Measurements from ENCODE around the gene TFPI.
"Not testable (repeated sequence)": the region's sequence is repeated elsewhere in the genome, so short reads cannot be mapped to it uniquely, and the experiment has no call there.

Gene TFPI

GRCh38 chr2:187527262-187527661 lies 27.0 kb downstream of the TFPI start:
- DNase-seq, result no peak

GRCh38 chr2:187526792-187527191 lies 27.4 kb downstream of the TFPI start:
- no peak for DNase-seq

- DNase-seq, result no peak
Measured at GRCh38 chr2:187525163-187525900, 28.9 kb downstream of the TFPI start.

GRCh38 chr2:187523325-187523724 lies 30.9 kb downstream of the TFPI start:
- DNase-seq, result no peak

- DNase-seq, result no peak
Measured at GRCh38 chr2:187520121-187520624, 34.1 kb downstream of the TFPI start.

GRCh38 chr2:187519419-187520120 lies 34.7 kb downstream of the TFPI start:
- no peak for DNase-seq

GRCh38 chr2:187517750-187518361 lies 36.4 kb downstream of the TFPI start:
- DNase-seq, result not testable (repeated sequence)

GRCh38 chr2:187516630-187517510 lies 37.4 kb downstream of the TFPI start:
- DNase-seq, result not testable (repeated sequence)

- DNase-seq, result no peak
Measured at GRCh38 chr2:187514930-187515329, 39.3 kb downstream of the TFPI start.

- DNase-seq, result not testable (repeated sequence)
Measured at GRCh38 chr2:187514235-187514829, 39.9 kb downstream of the TFPI start.

GRCh38 chr2:187513460-187514234 lies 40.6 kb downstream of the TFPI start:
- DNase-seq, result not testable (repeated sequence)

GRCh38 chr2:187511356-187512315 lies 42.6 kb downstream of the TFPI start:
- DNase-seq, result no peak

- DNase-seq, result not testable (repeated sequence)
Measured at GRCh38 chr2:187510419-187511355, 43.5 kb downstream of the TFPI start.

GRCh38 chr2:187509667-187510417 lies 44.4 kb downstream of the TFPI start:
- no peak for DNase-seq

GRCh38 chr2:187506416-187506815 lies 47.8 kb downstream of the TFPI start:
- no peak for DNase-seq

- no peak for DNase-seq
Measured at GRCh38 chr2:187505065-187505672, 49.1 kb downstream of the TFPI start.

- no peak for DNase-seq
Measured at GRCh38 chr2:187504312-187504921, 49.8 kb downstream of the TFPI start.

Data from activated T-cell treated with anti-CD3 and anti-CD28 coated beads for 4 hours (primary cell).